HG02973 (cell line): ENCODE measurements around the gene CLEC12A.
"Not testable (repeated sequence)": the region's sequence is repeated elsewhere in the genome, so short reads cannot be mapped to it uniquely, and the experiment has no call there.

Source experiments
- ATAC-seq: cut with Tn5 transposase; IDR thresholded peaks from one replicate; pipeline ENCODE4 v1.9.1; 2021; ENCODE audit warnings: moderate library complexity; ENCODE audit not compliant: unreplicated experiment

Gene CLEC12A

GRCh38 chr12:9961901-9962300 lies 9.3 kb upstream of the CLEC12A start:
- no peak for ATAC-seq

GRCh38 chr12:9969673-9970072 lies 1.5 kb upstream of the CLEC12A start:
- no peak for ATAC-seq

GRCh38 chr12:9973949-9974348 lies 2.7 kb downstream of the CLEC12A start:
- no peak for ATAC-seq

- not testable (repeated sequence) for ATAC-seq
Observed at GRCh38 chr12:9974731-9975130, 3.5 kb downstream of the CLEC12A start.

- no peak for ATAC-seq
Observed at GRCh38 chr12:9975614-9976013, 4.4 kb downstream of the CLEC12A start.

GRCh38 chr12:9976626-9977025 lies 5.4 kb downstream of the CLEC12A start:
- ATAC-seq: not testable (repeated sequence)

GRCh38 chr12:9977916-9978315 lies 6.7 kb downstream of the CLEC12A start:
- ATAC-seq: no peak

- ATAC-seq: no peak
Observed at GRCh38 chr12:9980126-9980525, 8.9 kb downstream of the CLEC12A start.

- no peak for ATAC-seq
Observed at GRCh38 chr12:9991876-9992275, 20.7 kb downstream of the CLEC12A start.

GRCh38 chr12:9992296-9992695 lies 21.1 kb downstream of the CLEC12A start:
- ATAC-seq: no peak

GRCh38 chr12:9999016-9999415 lies 27.8 kb downstream of the CLEC12A start, which contains the start of gene CLEC1B:
CLEC1B (minus strand) TSS chr12:9999121; CDS start chr12:9999100, 21 bp downstream.
- ATAC-seq: no peak

GRCh38 chr12:10001171-10001776 lies 30.1 kb downstream of the CLEC12A start:
- ATAC-seq: no peak

GRCh38 chr12:10012630-10013330 lies 41.6 kb downstream of the CLEC12A start:
- no peak for ATAC-seq

GRCh38 chr12:10015450-10015849 lies 44.2 kb downstream of the CLEC12A start:
- ATAC-seq: no peak

- no peak for ATAC-seq
Observed at GRCh38 chr12:10016881-10017280, 45.7 kb downstream of the CLEC12A start.

GRCh38 chr12:10018386-10018785 lies 47.2 kb downstream of the CLEC12A start:
- no peak for ATAC-seq

- no peak for ATAC-seq
Observed at GRCh38 chr12:10021342-10021741, 50.1 kb downstream of the CLEC12A start.

GRCh38 chr12:10025236-10025635 lies 54.0 kb downstream of the CLEC12A start:
- no peak for ATAC-seq

GRCh38 chr12:10026666-10027065 lies 55.5 kb downstream of the CLEC12A start:
- not testable (repeated sequence) for ATAC-seq

- no peak for ATAC-seq
Observed at GRCh38 chr12:10027311-10027710, 56.1 kb downstream of the CLEC12A start.

GRCh38 chr12:10027721-10028120 lies 56.5 kb downstream of the CLEC12A start:
- no peak for ATAC-seq

GRCh38 chr12:10030446-10030845 lies 59.2 kb downstream of the CLEC12A start, which contains the start of gene CLEC9A:
CLEC9A (plus strand) TSS chr12:10030682; CDS start chr12:10052688, 22,006 bp downstream.
- ATAC-seq: no peak
